HepG2 (cell line): Measurements from ENCODE around the gene SERPINI1. TPM values are rescaled to one million over a fixed set of nuclear protein-coding genes. Genes with fewer than 3 reads are reported as not detected.

ENCODE experiments used
- ADNP ChIP-seq: sonication (generic); formaldehyde crosslinking; IDR thresholded peaks from 2 replicates; pipeline ENCODE4 v1.4.0; 2020; ENCODE audit warnings: missing genetic modification reagents
- CEBPB ChIP-seq: IDR thresholded peaks from 2 replicates; pipeline ENCODE4 v1.6.1; 2011; ENCODE audit warnings: low read depth, low read length, improper control_type of control experiment, borderline replicate concordance
- DMTF1 ChIP-seq: sonication (generic); formaldehyde crosslinking; IDR thresholded peaks from 2 replicates; pipeline ENCODE4 v1.4.0; 2020; ENCODE audit warnings: mild to moderate bottlenecking, missing genetic modification reagents
- EEA1 ChIP-seq: sonication (generic); formaldehyde crosslinking; IDR thresholded peaks from 2 replicates; pipeline ENCODE4 v1.5.1; 2020; ENCODE audit warnings: mild to moderate bottlenecking, missing genetic modification reagents, borderline replicate concordance
- ELF4 ChIP-seq: sonication (generic); formaldehyde crosslinking; IDR thresholded peaks from 2 replicates; pipeline ENCODE4 v1.5.0; 2020; ENCODE audit warnings: missing genetic modification reagents, mild to moderate bottlenecking, moderate library complexity, borderline replicate concordance
- EP300 ChIP-seq, 3 experiments: sonication (generic) in 1 of 3; formaldehyde crosslinking in 1 of 3; IDR thresholded peaks; 2 replicates each; pipeline versions ENCODE4 v1.5.1 to v1.6.1; 2011 to 2020; ENCODE audit warnings: low read depth in 2 of 3, low read length in 2 of 3, borderline replicate concordance in 1 of 3, improper control_type of control experiment in 1 of 3, mild to moderate bottlenecking in 1 of 3, missing genetic modification reagents in 1 of 3, moderate library complexity in 1 of 3
- FOXO1 ChIP-seq: sonication (generic); formaldehyde crosslinking; IDR thresholded peaks from 2 replicates; pipeline ENCODE4 v1.4.0; 2020; ENCODE audit warnings: missing genetic modification reagents
- HDAC6 ChIP-seq: fragments of 200-600 bp; sonication (generic); IDR thresholded peaks from 2 replicates; pipeline ENCODE4 v1.7.0; 2017; ENCODE audit warnings: mild to moderate bottlenecking, antibody characterized with exemption, low read length, low read depth
- HOXA3 ChIP-seq: sonication (generic); formaldehyde crosslinking; IDR thresholded peaks from 2 replicates; pipeline ENCODE4 v1.5.0; 2020; ENCODE audit warnings: missing genetic modification reagents
- KDM5A ChIP-seq: fragments of 200-600 bp; sonication (generic); IDR thresholded peaks from 2 replicates; pipeline ENCODE4 v1.7.0; 2018; ENCODE audit warnings: antibody characterized with exemption, mild to moderate bottlenecking, low read length, borderline replicate concordance
- MLX ChIP-seq: IDR thresholded peaks from 2 replicates; pipeline ENCODE4 v1.6.1; 2016
- NCOA2 ChIP-seq: sonication (generic); formaldehyde crosslinking; IDR thresholded peaks from 2 replicates; pipeline ENCODE4 v1.8.0; 2022; ENCODE audit warnings: inconsistent platforms
- NRL ChIP-seq: sonication (generic); formaldehyde crosslinking; IDR thresholded peaks from 2 replicates; pipeline ENCODE4 v1.5.0; 2020; ENCODE audit warnings: missing genetic modification reagents, mild to moderate bottlenecking, moderate library complexity, borderline replicate concordance
- PHF20 ChIP-seq: sonication (generic); formaldehyde crosslinking; IDR thresholded peaks from 2 replicates; pipeline ENCODE4 v1.5.0; 2020; ENCODE audit warnings: mild to moderate bottlenecking, missing genetic modification reagents
- POLR2AphosphoS2 ChIP-seq: IDR thresholded peaks from 2 replicates; pipeline ENCODE4 v1.6.1; 2011; ENCODE audit warnings: low read depth, low read length, improper control_type of control experiment
- RBM22 ChIP-seq: fragments of 200-400 bp; formaldehyde crosslinking; optimal IDR thresholded peaks from 2 replicates; pipeline ENCODE3; 2017; ENCODE audit warnings: mild to moderate bottlenecking, low read length, moderate library complexity
- SP1 ChIP-seq, 2 experiments: fragments of 450-650 bp in 1 of 2; sonication (generic) in 1 of 2; formaldehyde crosslinking in 1 of 2; IDR thresholded peaks; 2 replicates each; pipeline versions ENCODE4 v1.4.0 to v1.6.1; 2016 to 2020; ENCODE audit warnings: missing genetic modification reagents in 1 of 2
- TOE1 ChIP-seq: sonication (generic); formaldehyde crosslinking; IDR thresholded peaks from 2 replicates; pipeline ENCODE4 v1.4.0; 2020; ENCODE audit warnings: mild to moderate bottlenecking, missing genetic modification reagents
- XBP1 ChIP-seq: sonication (generic); formaldehyde crosslinking; IDR thresholded peaks from 2 replicates; pipeline ENCODE4 v1.5.0; 2020; ENCODE audit warnings: missing genetic modification reagents
- ZNF292 ChIP-seq: sonication (generic); formaldehyde crosslinking; IDR thresholded peaks from 2 replicates; pipeline ENCODE4 v1.8.1; 2022; ENCODE audit warnings: mild to moderate bottlenecking, low read depth, missing genetic modification reagents, borderline replicate concordance
- ZNF503 ChIP-seq: sonication (generic); formaldehyde crosslinking; IDR thresholded peaks from 2 replicates; pipeline ENCODE4 v1.4.0; 2020; ENCODE audit warnings: missing genetic modification reagents
- ZNF564 ChIP-seq: sonication (generic); formaldehyde crosslinking; IDR thresholded peaks from 2 replicates; pipeline ENCODE4 v1.8.1; 2023; ENCODE audit warnings: mild to moderate bottlenecking, missing genetic modification reagents
- ZNF850 ChIP-seq: sonication (generic); formaldehyde crosslinking; conservative IDR thresholded peaks from 2 replicates; pipeline ENCODE4 v1.9.0; 2021; ENCODE audit warnings: mild to moderate bottlenecking, missing genetic modification reagents
- ZSCAN12 ChIP-seq: sonication (generic); formaldehyde crosslinking; IDR thresholded peaks from 2 replicates; pipeline ENCODE4 v1.9.0; 2021; ENCODE audit warnings: mild to moderate bottlenecking, missing genetic modification reagents
- polyA plus RNA-seq, 8 experiments: library from polyadenylated mRNA; depleted of rRNA in 3 of 8; stranded (reverse) in 7 of 8; unstranded in 1 of 8; fragments of >200 nt; fragmentation: Illumina TruSeq in 4 of 8; extraction: Trizol in 4 of 8; gene quantifications; 2 replicates each; pipeline versions ENCODE4 v1.2.1 to v1.2.3, GENCODE V29; 2011 to 2016; ENCODE audit warnings: low read depth in 4 of 8, missing spikeins in 1 of 8, mixed read lengths in 1 of 8; ENCODE audit not compliant: insufficient read depth in 1 of 8
- total RNA-seq, 5 experiments: library from RNA; depleted of rRNA; stranded (reverse); fragments of >200 nt; fragmentation: Illumina TruSeq; extraction: Trizol; gene quantifications; 2 replicates each; pipeline ENCODE4 v1.2.3, GENCODE V29; 2016; ENCODE audit warnings: low read depth in 1 of 5
- TF ChIP-seq, protein P1 (sequence below): IDR thresholded peaks from 2 replicates; pipeline ENCODE4 v1.6.1; 2016; ENCODE audit warnings: missing genetic modification reagents, missing compliant biosample characterization

The SERPINI1 gene
- total and polyA plus RNA-seq, 2 of the 13 experiments (the other 11 are each of a cell fraction or from before 2014, with no cell fraction given): 14.7 to 58.0 TPM

- TF ChIP-seq ZNF503 (CRISPR knock-in tag) (0 out of 2 replicates have a peak, but pooled peaks have one; percentile 6), MLX (no peak), KDM5A (peak; percentile 83), ZNF292 (CRISPR knock-in tag) (peak; percentile 95), FOXO1 (CRISPR knock-in tag) (no peak), ZNF850 (CRISPR knock-in tag) (no peak), XBP1 (CRISPR knock-in tag) (no peak), POLR2AphosphoS2 (no peak), SP1 (IDR thresholded peaks at IDR 0.05) (no peak), SP1 (CRISPR knock-in tag; IDR thresholded peaks at IDR 0.05) (peak; percentile 68), NRL (no peak; the same call in none of the 2 replicates), PHF20 (CRISPR knock-in tag) (no peak), HDAC6 (no peak), EP300 (IDR thresholded peaks at IDR 0.05; ENCODE audit: low read depth in 2 of 2, low read length in 2 of 2) (no peak), EP300 (CRISPR knock-in tag; IDR thresholded peaks at IDR 0.05; ENCODE audit: borderline replicate concordance) (no peak), DMTF1 (CRISPR knock-in tag) (no peak), RBM22 (no peak), ADNP (CRISPR knock-in tag) (no peak), ELF4 (CRISPR knock-in tag) (0 out of 2 replicates have a peak, but pooled peaks have one; percentile 13), TOE1 (CRISPR knock-in tag) (no peak; the same call in 1 of the 2 replicates), HOXA3 (CRISPR knock-in tag) (no peak; the same call in 1 of the 2 replicates), NCOA2 (CRISPR knock-in tag) (no peak), EEA1 (CRISPR knock-in tag) (no peak), ZSCAN12 (CRISPR knock-in tag) (no peak), ZNF564 (CRISPR knock-in tag) (peak; percentile 73; the same call in 1 of the 2 replicates), CEBPB (no peak)
- TF ChIP-seq, protein P1, sequence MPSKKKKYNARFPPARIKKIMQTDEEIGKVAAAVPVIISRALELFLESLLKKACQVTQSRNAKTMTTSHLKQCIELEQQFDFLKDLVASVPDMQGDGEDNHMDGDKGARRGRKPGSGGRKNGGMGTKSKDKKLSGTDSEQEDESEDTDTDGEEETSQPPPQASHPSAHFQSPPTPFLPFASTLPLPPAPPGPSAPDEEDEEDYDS (CRISPR knock-in tag): peak; percentile 88
Measured at GRCh38 chr3:167735233-167736138, at the start of gene SERPINI1 (continued).
